Smooth muscle cell (in vitro differentiated cells): ENCODE results near the gene NPPC. TPM values are rescaled to one million over a fixed set of nuclear protein-coding genes. Genes with fewer than 3 reads are reported as not detected.

Source experiments
- DNase-seq: peaks from one replicate; lab custom pipeline; 2025; ENCODE audit not compliant: unreplicated experiment; lab: John Stamatoyannopoulos, UW
- H2AFZ ChIP-seq: fragments of 200-600 bp; sonication (generic); 2 replicates; pipeline ENCODE4 v1.6.0; 2016; ENCODE audit warnings: antibody characterized with exemption, low read depth, mild to moderate bottlenecking
- H3F3A ChIP-seq: fragments of 200-600 bp; sonication (generic); 2 replicates; pipeline ENCODE4 v1.6.0; 2017; ENCODE audit warnings: antibody characterized with exemption, low read depth
- H3K27ac ChIP-seq: fragments of 200-600 bp; sonication (generic); 2 replicates; pipeline ENCODE4 v1.5.1; 2016; ENCODE audit warnings: low read depth, mild to moderate bottlenecking
- H3K27me3 ChIP-seq: fragments of 200-600 bp; sonication (generic); 2 replicates; pipeline ENCODE4 v1.6.1; 2016; ENCODE audit warnings: low read depth, mild to moderate bottlenecking
- H3K36me3 ChIP-seq: fragments of 200-600 bp; sonication (generic); 2 replicates; pipeline ENCODE4 v1.5.1; 2016; ENCODE audit warnings: low read depth
- H3K4me1 ChIP-seq: fragments of 200-600 bp; sonication (generic); 2 replicates; pipeline ENCODE4 v1.5.1; 2016; ENCODE audit warnings: low read depth
- H3K4me2 ChIP-seq: fragments of 200-600 bp; sonication (generic); 2 replicates; pipeline ENCODE4 v1.6.0; 2016; ENCODE audit warnings: mild to moderate bottlenecking
- H3K4me3 ChIP-seq: fragments of 200-600 bp; sonication (generic); 2 replicates; pipeline ENCODE4 v1.5.1; 2016; ENCODE audit warnings: mild to moderate bottlenecking
- H3K79me2 ChIP-seq: fragments of 200-600 bp; sonication (generic); 2 replicates; pipeline ENCODE4 v1.6.0; 2016; ENCODE audit warnings: low read depth, mild to moderate bottlenecking
- H3K9ac ChIP-seq: fragments of 200-600 bp; sonication (generic); 2 replicates; pipeline ENCODE4 v1.6.0; 2016; ENCODE audit warnings: low read depth
- H3K9me3 ChIP-seq: fragments of 200-600 bp; sonication (generic); replicated peaks from 2 replicates; pipeline ENCODE4 v1.5.1; 2016; ENCODE audit warnings: low read depth
- H4K20me1 ChIP-seq: fragments of 200-600 bp; sonication (generic); 2 replicates; pipeline ENCODE4 v1.6.0; 2016; ENCODE audit warnings: low read depth
- WGBS: methylation state at CpG from one replicate; pipeline ENCODE4 v1.1.7; 2016; ENCODE audit warnings: low lambda C conversion rate; 5-methylcytosine and 5-hydroxymethylcytosine counted together
- polyA plus RNA-seq: library from polyadenylated mRNA; unstranded; fragments of >200 nt; fragmentation: Nextera tagmentation; extraction: Ambion mirVana; gene quantifications from 2 replicates; pipeline ENCODE4 v1.2.1, GENCODE V29; 2016
- total RNA-seq: library from RNA; depleted of rRNA; stranded (reverse); fragments of >200 nt; gene quantifications from 2 replicates; pipeline ENCODE4 v1.2.3, GENCODE V29; 2014
- TF ChIP-seq, protein P1 (sequence below): fragments of 200-600 bp; sonication (generic); IDR thresholded peaks from 2 replicates; pipeline ENCODE4 v1.5.1; 2017; ENCODE audit warnings: borderline replicate concordance, mild to moderate bottlenecking, antibody characterized with exemption; ENCODE audit not compliant: insufficient read depth, poor library complexity, severe bottlenecking

The NPPC gene
- total and polyA plus RNA-seq, 2 experiments from 2014 or later = 0.21 TPM; not detected in 1

- H4K20me1 ChIP-seq = no peaks in the 10 kb centered on the region
- H3K4me3 ChIP-seq = no peak overlapping the region
- H3F3A ChIP-seq = no peaks in the 10 kb centered on the region
- no peak overlapping the region for H3K27ac ChIP-seq
- 73% methylated on average over 3 of the region's 3 CpGs for WGBS
- no peak for DNase-seq
- H3K27me3 ChIP-seq = peaks cover 35% of the 10 kb centered on the region
- H3K9ac ChIP-seq = no peak overlapping the region
- H3K79me2 ChIP-seq = no peaks in the 10 kb centered on the region
- no peak overlapping the region for H3K4me2 ChIP-seq
- no peaks in the 10 kb centered on the region for H3K4me1 ChIP-seq
- H3K9me3 ChIP-seq = no peaks in the 10 kb centered on the region
- no peak overlapping the region for H2AFZ ChIP-seq
- no peaks in the 10 kb centered on the region for H3K36me3 ChIP-seq
- TF ChIP-seq, protein P1, sequence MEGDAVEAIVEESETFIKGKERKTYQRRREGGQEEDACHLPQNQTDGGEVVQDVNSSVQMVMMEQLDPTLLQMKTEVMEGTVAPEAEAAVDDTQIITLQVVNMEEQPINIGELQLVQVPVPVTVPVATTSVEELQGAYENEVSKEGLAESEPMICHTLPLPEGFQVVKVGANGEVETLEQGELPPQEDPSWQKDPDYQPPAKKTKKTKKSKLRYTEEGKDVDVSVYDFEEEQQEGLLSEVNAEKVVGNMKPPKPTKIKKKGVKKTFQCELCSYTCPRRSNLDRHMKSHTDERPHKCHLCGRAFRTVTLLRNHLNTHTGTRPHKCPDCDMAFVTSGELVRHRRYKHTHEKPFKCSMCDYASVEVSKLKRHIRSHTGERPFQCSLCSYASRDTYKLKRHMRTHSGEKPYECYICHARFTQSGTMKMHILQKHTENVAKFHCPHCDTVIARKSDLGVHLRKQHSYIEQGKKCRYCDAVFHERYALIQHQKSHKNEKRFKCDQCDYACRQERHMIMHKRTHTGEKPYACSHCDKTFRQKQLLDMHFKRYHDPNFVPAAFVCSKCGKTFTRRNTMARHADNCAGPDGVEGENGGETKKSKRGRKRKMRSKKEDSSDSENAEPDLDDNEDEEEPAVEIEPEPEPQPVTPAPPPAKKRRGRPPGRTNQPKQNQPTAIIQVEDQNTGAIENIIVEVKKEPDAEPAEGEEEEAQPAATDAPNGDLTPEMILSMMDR = no peak
Measured at GRCh38 chr2:231932711-231932970, 6.4 kb upstream of the NPPC start.

DNA sequence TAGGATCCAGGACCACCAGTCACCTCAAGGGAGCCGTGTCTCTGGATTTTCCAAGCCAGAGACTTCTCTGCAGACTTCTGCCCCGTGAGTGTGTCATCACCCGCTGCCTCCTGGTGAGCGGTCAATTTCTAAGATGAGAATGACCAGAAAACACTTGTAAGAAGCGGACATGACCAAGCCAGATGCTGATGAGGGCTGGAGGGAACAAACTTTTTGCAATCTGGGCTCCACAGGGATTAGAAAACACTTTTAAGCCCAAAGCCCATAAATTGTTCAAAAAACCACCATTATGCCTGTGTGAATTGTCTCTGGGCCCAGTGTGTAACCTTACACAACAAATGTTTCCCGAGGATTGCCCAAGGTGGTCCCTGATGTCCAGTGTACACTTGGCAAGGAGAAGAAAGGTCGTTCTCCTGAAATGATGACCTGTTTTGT lies 5.3 kb upstream of the NPPC start:
- H3F3A ChIP-seq = no peaks in the 10 kb centered on the region
- DNase-seq = no peak
- no peak overlapping the region for H3K4me2 ChIP-seq
- H3K9ac ChIP-seq = no peak overlapping the region
- TF ChIP-seq, protein P1 = no peak
- H4K20me1 ChIP-seq = no peaks in the 10 kb centered on the region
- peaks cover 46% of the 10 kb centered on the region for H3K27me3 ChIP-seq
- H3K4me1 ChIP-seq = no peaks in the 10 kb centered on the region
- WGBS = 84% methylated on average over 7 of the region's 7 CpGs
- no peak overlapping the region for H3K4me3 ChIP-seq
- no peaks in the 10 kb centered on the region for H3K79me2 ChIP-seq
- no peaks in the 10 kb centered on the region for H3K36me3 ChIP-seq
- no peak overlapping the region for H2AFZ ChIP-seq
- no peak overlapping the region for H3K27ac ChIP-seq
- no peaks in the 10 kb centered on the region for H3K9me3 ChIP-seq

- TF ChIP-seq, protein P1 = no peak
- DNase-seq = no peak
- Histone ChIP-seq H3K27me3 (peaks cover 54% of the 10 kb centered on the region), H3K9ac (no peak overlapping the region), H4K20me1 (no peaks in the 10 kb centered on the region), H3K27ac (no peak overlapping the region), H3K4me1 (peaks cover 6% of the 10 kb centered on the region), H3K79me2 (no peaks in the 10 kb centered on the region), H3K4me3 (no peak overlapping the region), H2AFZ (no peak overlapping the region), H3K9me3 (no peaks in the 10 kb centered on the region), H3K36me3 (no peaks in the 10 kb centered on the region), H3F3A (no peaks in the 10 kb centered on the region), H3K4me2 (no peak overlapping the region)
- 95% methylated on average over 8 of the region's 8 CpGs for WGBS
Measured at GRCh38 chr2:231930593-231931281, 4.5 kb upstream of the NPPC start.

GRCh38 chr2:231929961-231930592 lies 3.9 kb upstream of the NPPC start:
- Histone ChIP-seq H3F3A (no peaks in the 10 kb centered on the region), H4K20me1 (no peaks in the 10 kb centered on the region), H3K79me2 (no peaks in the 10 kb centered on the region), H3K4me1 (peaks cover 11% of the 10 kb centered on the region), H3K27me3 (peaks cover 60% of the 10 kb centered on the region), H2AFZ (no peak overlapping the region), H3K4me2 (no peak overlapping the region), H3K27ac (no peak overlapping the region), H3K4me3 (no peak overlapping the region), H3K9me3 (no peaks in the 10 kb centered on the region), H3K36me3 (no peaks in the 10 kb centered on the region), H3K9ac (no peak overlapping the region)
- no peak for DNase-seq
- 49% methylated on average over 10 of the region's 11 CpGs for WGBS
- TF ChIP-seq, protein P1 = peak; percentile 30
